NCI-H1417 treated with DMSO at 0.1 percent for 48 hours (cell line): ENCODE results near the gene MTM1.

Source experiments
- DNase-seq: peaks from one replicate; lab custom pipeline; 2025; lab: John Stamatoyannopoulos, UW

MTM1 gene

GRCh38 chrX:150548684-150549083 is 19.7 kb upstream of the MTM1 start:
- DNase-seq, result no peak

DNA sequence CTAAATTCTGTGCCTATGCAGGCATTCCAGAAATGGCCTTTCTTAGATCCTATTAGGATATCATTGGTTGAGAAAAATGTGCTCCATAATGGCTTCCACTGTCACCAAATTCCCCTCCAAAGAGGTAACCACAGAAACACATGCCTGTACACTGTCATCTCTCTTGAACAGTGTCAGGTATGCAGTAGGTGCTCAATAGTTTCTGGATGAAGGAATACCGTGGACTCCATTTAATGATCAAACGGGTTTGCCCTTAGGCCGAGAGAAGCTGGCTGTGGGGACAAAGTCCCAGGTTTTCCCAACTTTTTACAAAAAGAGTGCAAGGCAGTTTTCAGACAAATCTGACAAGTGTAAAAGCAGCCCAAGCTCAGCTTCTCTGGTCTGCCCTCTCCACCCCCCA is 16.5 kb upstream of the MTM1 start:
- no peak for DNase-seq

DNA sequence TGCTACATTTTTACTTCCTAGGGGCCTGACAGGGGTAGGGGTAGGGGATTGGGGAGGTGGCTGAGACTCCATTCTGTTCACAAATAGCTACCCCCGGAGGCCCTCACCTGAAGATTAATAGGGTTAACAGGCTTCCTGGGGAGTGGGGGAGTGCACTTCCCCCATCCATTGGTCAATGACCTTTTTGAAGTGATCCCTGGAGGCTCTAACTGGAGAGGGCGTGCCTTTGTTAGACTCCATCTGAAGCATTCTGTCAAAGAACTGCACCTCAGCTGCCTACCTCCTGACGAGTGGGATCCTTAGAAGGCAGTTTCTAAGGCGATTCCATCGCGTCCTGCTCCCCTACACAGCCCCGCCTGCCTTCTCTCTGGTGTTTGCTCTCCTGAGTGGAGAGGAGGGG is 10.0 kb upstream of the MTM1 start:
- no peak for DNase-seq

GRCh38 chrX:150564838-150565237 is 3.6 kb upstream of the MTM1 start:
- DNase-seq, result no peak

- no peak for DNase-seq
Measured at GRCh38 chrX:150565551-150565950, 2.9 kb upstream of the MTM1 start.

DNA sequence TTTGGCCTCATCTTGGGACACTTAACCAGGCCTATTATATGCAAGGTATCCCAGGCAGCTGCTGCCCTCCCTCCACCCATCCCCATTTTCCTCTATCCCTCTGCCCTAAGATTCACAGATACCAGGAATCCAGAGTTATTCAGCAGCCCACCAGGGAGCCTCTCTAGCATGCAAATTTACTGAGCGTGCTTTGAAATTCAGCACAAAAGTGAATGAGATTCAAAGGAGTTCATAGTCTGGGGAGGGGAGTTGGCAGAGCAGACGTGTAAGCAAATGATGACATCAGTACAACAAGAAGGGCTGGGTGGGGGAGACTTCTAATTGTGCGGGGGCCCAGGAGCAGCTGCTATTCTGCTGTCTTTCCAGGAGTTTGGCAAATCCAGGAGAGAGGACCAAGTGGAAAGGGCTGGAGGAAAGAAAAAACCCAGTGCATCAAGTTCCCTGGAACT is 1.7 kb upstream of the MTM1 start:
- DNase-seq, result no peak

- no peak for DNase-seq
Measured at GRCh38 chrX:150567645-150568319, 639 bp upstream of the MTM1 start.

GRCh38 chrX:150569155-150569477 is 695 bp downstream of the MTM1 start:
- DNase-seq, result no peak

DNA sequence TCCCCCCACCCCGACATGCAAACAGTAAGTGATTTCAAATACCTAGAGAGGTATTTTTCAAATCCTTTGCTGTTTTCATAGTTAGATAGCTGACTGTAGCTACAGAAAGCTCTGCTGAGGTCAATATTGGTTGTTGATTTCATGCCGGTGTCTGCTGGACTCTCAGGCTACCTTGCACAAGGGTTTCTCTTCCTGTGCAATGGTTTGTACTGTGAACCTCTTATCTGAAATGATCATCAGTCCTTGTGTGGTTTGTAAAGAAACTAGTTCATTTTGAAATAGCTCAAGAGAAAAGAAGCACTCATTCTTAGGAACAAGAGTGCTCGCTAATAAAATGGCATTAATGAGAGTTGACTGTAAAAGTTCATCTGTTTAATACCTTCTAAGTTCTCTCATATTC is 2.1 kb downstream of the MTM1 start:
- DNase-seq, result no peak

DNA sequence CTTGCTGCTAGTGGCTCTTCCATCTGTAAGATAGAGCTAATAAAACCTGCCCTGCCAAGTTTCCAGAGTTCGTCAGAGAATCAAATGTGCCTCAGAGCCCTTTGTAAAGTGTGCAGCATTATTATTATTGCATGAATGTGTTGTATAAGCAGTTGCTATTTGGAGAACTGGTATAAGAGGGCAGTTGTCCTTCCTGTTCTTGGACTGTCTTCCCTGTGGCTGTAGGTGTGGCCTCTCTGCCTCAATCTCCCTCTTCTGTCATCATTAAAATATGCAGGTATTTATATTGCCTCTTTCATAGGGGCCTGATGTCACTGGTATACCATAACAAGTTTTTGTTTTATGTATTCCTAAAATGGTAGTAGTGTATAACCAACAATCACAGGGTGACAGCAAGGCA is 3.8 kb downstream of the MTM1 start:
- no peak for DNase-seq

DNA sequence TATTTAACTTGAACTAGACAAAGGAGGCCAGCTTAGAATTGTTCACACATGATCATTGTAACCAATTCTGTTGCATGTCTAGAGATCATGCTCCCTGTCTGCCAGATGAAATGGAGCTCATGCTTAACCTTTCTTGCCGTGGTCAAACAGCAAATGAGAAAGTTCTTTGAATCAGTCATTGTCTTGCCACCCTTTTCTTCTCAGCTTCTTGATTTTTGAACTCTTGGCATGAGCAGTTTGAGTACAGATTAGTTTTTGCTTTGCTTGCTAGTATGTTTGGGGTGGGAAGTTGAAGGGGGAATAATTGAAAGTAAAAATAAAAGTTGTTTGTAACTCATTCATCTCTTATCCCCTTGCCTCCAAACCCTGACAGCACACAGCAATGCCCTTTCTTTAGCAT is 4.7 kb downstream of the MTM1 start:
- no peak for DNase-seq

DNA sequence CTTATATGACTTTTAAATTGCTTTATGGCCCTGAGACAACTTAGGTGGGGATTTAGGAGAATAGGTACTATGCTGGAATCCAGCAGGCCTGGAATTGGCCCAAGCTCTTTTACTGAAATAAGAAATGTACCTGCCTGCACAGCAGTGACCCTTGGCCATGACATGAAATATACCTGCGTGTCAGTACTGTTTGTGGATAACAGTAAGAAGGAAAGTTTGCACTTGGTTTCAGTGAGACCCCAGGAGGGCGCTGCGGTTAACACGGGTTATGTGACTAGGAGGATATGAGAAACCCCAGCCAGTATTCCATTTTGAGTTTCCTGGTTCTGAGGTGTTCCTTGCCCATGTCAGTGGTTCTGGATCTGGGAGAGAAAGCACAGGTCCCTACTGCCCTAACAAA is 5.3 kb downstream of the MTM1 start:
- no peak for DNase-seq

- DNase-seq, result no peak
Measured at GRCh38 chrX:150574559-150575418, 6.4 kb downstream of the MTM1 start.

DNA sequence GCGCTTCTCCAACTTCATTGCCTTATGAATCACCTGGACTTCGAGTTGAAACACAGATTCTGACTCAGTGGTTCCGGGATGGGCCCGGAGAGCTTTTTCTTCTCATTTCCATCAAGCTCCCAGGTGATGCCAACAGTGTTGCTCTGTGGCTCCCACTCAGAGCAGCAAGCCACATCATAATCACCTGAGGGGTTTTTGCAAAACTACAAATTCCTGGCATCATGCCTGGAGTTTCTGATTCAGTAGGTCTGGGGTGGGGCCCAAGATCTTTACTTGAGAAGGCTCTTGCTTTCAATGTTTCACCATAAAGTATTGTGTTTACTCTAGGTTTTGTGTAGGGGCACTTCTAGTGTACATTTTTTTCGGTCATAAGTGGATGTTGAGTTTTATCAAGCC is 7.0 kb downstream of the MTM1 start:
- no peak for DNase-seq

DNA sequence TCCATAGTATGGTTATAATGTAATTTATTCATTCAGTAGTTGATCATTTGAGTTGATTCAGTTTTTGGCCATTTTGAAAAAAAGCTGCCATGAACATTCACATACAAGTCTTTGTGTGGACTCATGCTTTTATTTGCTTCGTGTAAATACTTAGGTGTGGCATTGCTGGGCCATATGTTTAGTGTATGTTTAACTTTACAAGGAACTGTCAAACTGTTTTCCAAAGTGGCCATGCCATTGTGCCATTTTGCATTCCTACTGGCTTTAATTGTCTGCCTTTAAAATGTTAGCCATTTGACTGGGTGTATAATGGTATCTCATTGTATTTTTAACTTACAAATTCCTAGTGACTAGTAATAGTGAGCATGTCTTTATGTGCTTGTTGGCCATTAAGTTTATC is 8.8 kb downstream of the MTM1 start:
- no peak for DNase-seq

GRCh38 chrX:150581093-150581775 is 12.8 kb downstream of the MTM1 start:
- no peak for DNase-seq

DNA sequence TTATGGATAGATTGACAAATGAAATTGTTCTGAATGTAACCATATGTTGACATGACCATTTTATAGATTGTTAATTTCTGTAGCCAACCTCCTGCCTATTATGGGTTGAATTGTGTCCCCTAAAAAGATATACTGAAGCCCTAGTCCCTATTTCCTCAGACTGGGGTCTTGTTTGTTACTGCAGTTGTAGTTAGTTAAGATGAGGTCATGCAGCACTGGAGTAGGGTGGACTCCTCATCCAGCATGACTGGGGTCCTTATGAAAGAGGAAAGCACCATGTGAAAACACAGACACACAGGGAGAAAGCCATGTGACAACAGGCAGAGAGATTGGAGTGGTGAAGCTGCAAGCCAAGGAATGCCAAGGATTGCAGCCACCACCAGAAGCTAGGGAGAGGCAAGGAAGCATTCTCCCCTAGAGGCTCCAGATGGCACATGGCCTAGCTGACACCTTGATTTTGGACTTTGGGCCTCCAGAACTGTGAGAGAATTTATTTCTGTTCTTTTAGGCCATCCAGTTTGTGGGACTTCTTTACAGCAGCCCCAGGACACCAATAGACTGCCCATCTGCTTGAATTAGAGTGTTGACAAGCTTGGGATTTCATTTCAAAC is 14.0 kb downstream of the MTM1 start:
- DNase-seq, result no peak

DNA sequence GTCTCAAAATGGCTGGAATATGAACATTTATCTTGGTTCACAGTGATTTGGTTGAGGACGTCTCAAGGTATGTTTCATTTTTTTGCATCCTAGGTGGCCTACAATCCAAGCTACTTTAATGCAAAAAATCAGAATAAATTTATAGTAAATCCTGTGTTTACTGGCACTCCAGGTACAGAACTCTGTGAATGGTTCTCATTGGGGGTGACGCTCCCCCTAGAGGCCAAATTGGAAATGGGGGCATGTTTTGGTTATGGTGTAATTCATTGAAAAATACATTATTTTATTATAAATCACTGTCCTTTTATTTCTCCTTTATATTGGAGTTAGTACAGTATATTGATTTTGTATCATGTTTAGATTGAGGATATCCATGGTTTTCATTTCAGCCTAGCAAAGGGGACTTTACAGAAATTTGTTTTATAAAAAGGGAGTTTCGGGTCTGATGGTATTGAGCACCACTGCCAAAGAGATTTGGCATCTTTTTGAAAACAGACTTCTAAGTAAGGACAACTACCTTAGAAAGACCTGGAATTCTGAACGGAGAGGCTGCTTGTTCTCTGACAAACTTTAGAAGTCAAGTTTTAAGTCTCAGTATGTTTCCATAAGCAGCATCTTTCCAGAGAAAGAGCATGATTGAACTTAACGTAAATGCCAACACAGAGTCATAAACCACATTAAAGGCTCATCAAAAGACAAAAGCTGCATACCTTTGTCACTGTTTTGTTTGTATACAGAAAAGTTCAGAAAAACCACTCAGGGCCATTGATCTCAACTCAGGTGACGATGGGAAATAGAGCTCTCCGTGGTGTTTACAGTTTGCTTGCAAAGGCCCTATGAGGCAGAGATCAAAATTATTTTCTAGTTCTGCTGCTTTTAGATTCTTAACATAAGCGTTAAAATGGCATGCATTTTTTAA is 19.4 kb downstream of the MTM1 start:
- no peak for DNase-seq

- no peak for DNase-seq
Measured at GRCh38 chrX:150594584-150594983, 26.2 kb downstream of the MTM1 start.

DNA sequence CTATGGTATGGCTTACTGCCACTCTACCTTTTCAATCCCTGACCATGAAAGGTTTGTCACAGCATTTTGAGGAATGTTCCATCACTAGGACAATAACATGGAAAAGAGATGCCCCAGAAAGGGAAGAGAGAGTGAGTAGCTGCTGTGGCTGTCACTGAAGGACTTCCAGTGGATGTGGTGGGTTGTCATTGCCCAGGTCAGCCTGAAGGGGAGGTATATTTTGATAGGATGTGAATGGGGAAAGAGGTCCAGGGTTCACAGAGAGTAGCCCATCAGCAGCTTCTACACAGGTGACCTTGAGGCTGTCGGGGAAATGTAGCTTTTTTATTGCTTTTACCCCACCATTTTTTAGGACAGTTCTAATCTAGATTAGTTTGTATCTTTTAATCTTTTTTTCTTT is 30.8 kb downstream of the MTM1 start:
- no peak for DNase-seq

GRCh38 chrX:150602296-150602695 is 33.9 kb downstream of the MTM1 start:
- no peak for DNase-seq

DNA sequence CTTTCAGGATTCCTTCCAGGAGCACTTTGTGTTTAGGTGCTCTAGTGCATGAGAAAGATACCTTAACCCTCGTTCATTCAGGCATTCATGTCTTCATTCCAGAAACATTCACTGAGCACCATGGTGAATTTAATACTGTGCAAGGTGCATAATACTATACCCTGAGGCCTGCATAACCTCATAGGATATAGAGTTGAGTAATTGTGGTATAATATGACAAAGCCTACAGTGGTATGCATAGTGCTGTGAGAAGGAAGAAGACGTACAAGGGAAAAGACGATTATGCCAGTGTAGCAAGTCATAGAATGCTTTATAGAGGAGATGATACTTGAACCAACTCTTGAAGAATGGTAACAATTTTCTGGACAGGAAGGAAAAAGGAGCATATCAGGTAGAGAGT is 34.3 kb downstream of the MTM1 start:
- no peak for DNase-seq
